Measurements from ENCODE around the gene ARFRP1. TPM values are rescaled to one million over a fixed set of nuclear protein-coding genes. Genes with fewer than 3 reads are reported as not detected.
A peak's percentile ranks its signal among the peaks of the same experiment; 100 is the strongest.

ARFRP1 gene
- total RNA-seq, 1 donor from 2014 or later, result 51.0 TPM

GRCh38 chr20:63739130-63740069 lies 31.6 kb upstream of the ARFRP1 start, which contains the start of gene SLC2A4RG:
Gene SLC2A4RG (plus strand): TSS chr20:63739776. CDS start chr20:63739913, 137 bp downstream.
- Mint-ChIP-seq H3K9me3 (ENCODE audit: low read depth) (no peaks in the 10 kb centered on the region), H3K4me1 (ENCODE audit: low read depth) (no peaks in the 10 kb centered on the region), H3K27me3 (peaks cover 6% of the 10 kb centered on the region), H3K4me3 (ENCODE audit: low read depth) (peak within 1 kb of the TSS; percentile 67), H3K36me3 (ENCODE audit: insufficient read depth) (peaks cover 11% of the 10 kb centered on the region), H3K27ac (no peak within 1 kb of the TSS)
- no peak for TF ChIP-seq CTCF (IDR thresholded peaks at IDR 0.05; ENCODE audit: unreplicated experiment)
- peak; percentile 51 for DNase-seq (ENCODE audit: low spot score, unreplicated experiment)

- Mint-ChIP-seq H3K27ac (no peak overlapping the region), H3K4me1 (ENCODE audit: low read depth) (no peaks in the 10 kb centered on the region), H3K36me3 (ENCODE audit: insufficient read depth) (peaks cover 14% of the 10 kb centered on the region), H3K9me3 (ENCODE audit: low read depth) (no peaks in the 10 kb centered on the region), H3K27me3 (peaks cover 6% of the 10 kb centered on the region), H3K4me3 (ENCODE audit: low read depth) (no peak overlapping the region)
- DNase-seq (ENCODE audit: low spot score, unreplicated experiment), result no peak
- TF ChIP-seq CTCF (IDR thresholded peaks at IDR 0.05; ENCODE audit: unreplicated experiment), result peak; percentile 13
Measured at GRCh38 chr20:63738687-63739129, 30.9 kb upstream of the ARFRP1 start.

- peaks cover 17% of the 10 kb centered on the region for H3K36me3 Mint-ChIP-seq (ENCODE audit: insufficient read depth)
Measured at GRCh38 chr20:63737945-63738686, 30.3 kb upstream of the ARFRP1 start.

GRCh38 chr20:63737695-63737944 lies 29.8 kb upstream of the ARFRP1 start:
- peaks cover 17% of the 10 kb centered on the region for H3K36me3 Mint-ChIP-seq (ENCODE audit: insufficient read depth)
- no peak overlapping the region for H3K4me3 Mint-ChIP-seq (ENCODE audit: low read depth)
- TF ChIP-seq CTCF (IDR thresholded peaks at IDR 0.05; ENCODE audit: unreplicated experiment), result no peak
- no peaks in the 10 kb centered on the region for H3K9me3 Mint-ChIP-seq (ENCODE audit: low read depth)
- peaks cover 6% of the 10 kb centered on the region for H3K27me3 Mint-ChIP-seq
- DNase-seq (ENCODE audit: low spot score, unreplicated experiment), result no peak
- H3K4me1 Mint-ChIP-seq (ENCODE audit: low read depth), result no peaks in the 10 kb centered on the region
- H3K27ac Mint-ChIP-seq, result no peak overlapping the region

More at GRCh38 chr20:63737945-63738686, 30.3 kb upstream of the ARFRP1 start:
- DNase-seq (ENCODE audit: low spot score, unreplicated experiment), result no peak
- Mint-ChIP-seq H3K9me3 (ENCODE audit: low read depth) (no peaks in the 10 kb centered on the region), H3K4me3 (ENCODE audit: low read depth) (no peak overlapping the region), H3K27me3 (peaks cover 6% of the 10 kb centered on the region), H3K27ac (no peak overlapping the region), H3K4me1 (ENCODE audit: low read depth) (no peaks in the 10 kb centered on the region)
- no peak for TF ChIP-seq CTCF (IDR thresholded peaks at IDR 0.05; ENCODE audit: unreplicated experiment)

GRCh38 chr20:63736893-63737694 lies 29.3 kb upstream of the ARFRP1 start:
- Mint-ChIP-seq H3K27ac (no peak overlapping the region), H3K9me3 (ENCODE audit: low read depth) (no peaks in the 10 kb centered on the region), H3K36me3 (ENCODE audit: insufficient read depth) (peaks cover 17% of the 10 kb centered on the region), H3K4me3 (ENCODE audit: low read depth) (no peak overlapping the region), H3K27me3 (peaks cover 6% of the 10 kb centered on the region), H3K4me1 (ENCODE audit: low read depth) (no peaks in the 10 kb centered on the region)
- no peak for TF ChIP-seq CTCF (IDR thresholded peaks at IDR 0.05; ENCODE audit: unreplicated experiment)
- no peak for DNase-seq (ENCODE audit: low spot score, unreplicated experiment)

All from progenitor cell of endocrine pancreas (in vitro differentiated cells).